ENCODE data around the gene HSD11B1L. TPM values are rescaled to one million over a fixed set of nuclear protein-coding genes. Genes with fewer than 3 reads are reported as not detected.

The HSD11B1L gene
- total RNA-seq, 2 experiments from 2014 or later: 2.4 to 2.9 TPM

- peak overlapping the region; percentile 85 for H3K27ac Mint-ChIP-seq
- peak overlapping the region; percentile 92 for H3K4me3 Mint-ChIP-seq
- ATAC-seq (ENCODE audit: poor library complexity): no peak
- Histone ChIP-seq H3K4me1 (ENCODE audit: insufficient read depth, low read length) (peaks cover 42% of the 10 kb centered on the region), H3K4me3 (ENCODE audit: low read length) (peak overlapping the region; percentile 59), H3K27ac (ENCODE audit: low read depth in 1 of 2, low read length in 2 of 2) (peak overlapping the region; percentile 61 to 66), H3K9me3 (ENCODE audit: control insufficient read depth in 1 of 2, insufficient read depth in 1 of 2, low read length in 2 of 2) (peaks cover 0 to 6% of the 10 kb centered on the region in 2 experiments), H3K36me3 (ENCODE audit: insufficient read depth, low read length) (no peaks in the 10 kb centered on the region), H3K27me3 (ENCODE audit: control insufficient read depth in 1 of 2, insufficient read depth in 2 of 2, low read length in 2 of 2) (no peaks in the 10 kb centered on the region)
- H3K27me3 Mint-ChIP-seq: no peaks in the 10 kb centered on the region
- TF ChIP-seq, protein P1, sequence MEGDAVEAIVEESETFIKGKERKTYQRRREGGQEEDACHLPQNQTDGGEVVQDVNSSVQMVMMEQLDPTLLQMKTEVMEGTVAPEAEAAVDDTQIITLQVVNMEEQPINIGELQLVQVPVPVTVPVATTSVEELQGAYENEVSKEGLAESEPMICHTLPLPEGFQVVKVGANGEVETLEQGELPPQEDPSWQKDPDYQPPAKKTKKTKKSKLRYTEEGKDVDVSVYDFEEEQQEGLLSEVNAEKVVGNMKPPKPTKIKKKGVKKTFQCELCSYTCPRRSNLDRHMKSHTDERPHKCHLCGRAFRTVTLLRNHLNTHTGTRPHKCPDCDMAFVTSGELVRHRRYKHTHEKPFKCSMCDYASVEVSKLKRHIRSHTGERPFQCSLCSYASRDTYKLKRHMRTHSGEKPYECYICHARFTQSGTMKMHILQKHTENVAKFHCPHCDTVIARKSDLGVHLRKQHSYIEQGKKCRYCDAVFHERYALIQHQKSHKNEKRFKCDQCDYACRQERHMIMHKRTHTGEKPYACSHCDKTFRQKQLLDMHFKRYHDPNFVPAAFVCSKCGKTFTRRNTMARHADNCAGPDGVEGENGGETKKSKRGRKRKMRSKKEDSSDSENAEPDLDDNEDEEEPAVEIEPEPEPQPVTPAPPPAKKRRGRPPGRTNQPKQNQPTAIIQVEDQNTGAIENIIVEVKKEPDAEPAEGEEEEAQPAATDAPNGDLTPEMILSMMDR (IDR thresholded peaks at IDR 0.05): no peak
- CTCF ChIA-PET: interaction anchor here (0.8 to 1.9 kb wide), 5 partner anchors 10 to 64 kb away, joined by 3 to 13 read pairs (median 3); partner anchors contain the start of genes CATSPERD, LONP1, SAFB and SAFB2
- intact Hi-C loops (cut with DNase I, micrococcal nuclease): loop anchor here in 1 of 2 experiments (2.0 to 10.0 kb wide), 4 partner anchors 219 to 891 kb away; partner anchors contain the start of genes CLPP, FEM1A, RANBP3 and VMAC
- peaks cover 14% of the 10 kb centered on the region for H3K36me3 Mint-ChIP-seq (ENCODE audit: low read depth)
- H3K9me3 Mint-ChIP-seq: no peaks in the 10 kb centered on the region
- peaks cover 40% of the 10 kb centered on the region for H3K4me1 Mint-ChIP-seq (ENCODE audit: low read depth)
- no peak for DNase-seq
- POLR2A ChIA-PET: interaction anchor here (0.8 to 2.9 kb wide), 6 partner anchors 9 to 718 kb away, joined by 3 to 29 read pairs (median 9); partner anchors contain the start of genes CATSPERD, KDM4B, LONP1 and NDUFA11
These were observed 5.5 kb downstream of the HSD11B1L start for GRCh38 chr19:5686326-5686646.

GRCh38 chr19:5686647-5687359 is 6.0 kb downstream of the HSD11B1L start:
- CTCF ChIA-PET: interaction anchor here (0.7 to 1.9 kb wide), 8 partner anchors 11 to 281 kb away, joined by 3 to 13 read pairs (median 3); partner anchors contain the start of genes CATSPERD, LONP1, SAFB and SAFB2

More at GRCh38 chr19:5686647-5687359, 6.0 kb downstream of the HSD11B1L start:
- TF ChIP-seq, protein P1 (IDR thresholded peaks at IDR 0.05): peak; percentile 82
- Mint-ChIP-seq H3K4me1 (ENCODE audit: low read depth) (peaks cover 40% of the 10 kb centered on the region), H3K27ac (peak overlapping the region; percentile 85), H3K9me3 (no peaks in the 10 kb centered on the region), H3K27me3 (no peaks in the 10 kb centered on the region), H3K4me3 (peak overlapping the region; percentile 92), H3K36me3 (ENCODE audit: low read depth) (peaks cover 14% of the 10 kb centered on the region)
- Histone ChIP-seq H3K27ac (ENCODE audit: low read depth in 1 of 2, low read length in 2 of 2) (peak overlapping the region; percentile 61 to 66), H3K9me3 (ENCODE audit: control insufficient read depth in 1 of 2, insufficient read depth in 1 of 2, low read length in 2 of 2) (peaks cover 0 to 6% of the 10 kb centered on the region in 2 experiments), H3K27me3 (ENCODE audit: control insufficient read depth in 1 of 2, insufficient read depth in 2 of 2, low read length in 2 of 2) (no peaks in the 10 kb centered on the region), H3K4me1 (ENCODE audit: insufficient read depth, low read length) (peaks cover 43% of the 10 kb centered on the region), H3K36me3 (ENCODE audit: insufficient read depth, low read length) (peaks cover 5% of the 10 kb centered on the region), H3K4me3 (ENCODE audit: low read length) (peak overlapping the region; percentile 59)
- peak; percentile 55 for ATAC-seq (ENCODE audit: poor library complexity)
- POLR2A ChIA-PET: interaction anchor here (0.8 to 2.9 kb wide), 7 partner anchors 8 to 718 kb away, joined by 3 to 29 read pairs (median 6); partner anchors contain the start of genes CATSPERD, KDM4B, LONP1 and NDUFA11
- peak; percentile 86 to 99 (median 92) for DNase-seq
- intact Hi-C loops (cut with DNase I, micrococcal nuclease): loop anchor here in 1 of 2 experiments (2.0 to 10.0 kb wide), 4 partner anchors 218 to 892 kb away; partner anchors contain the start of genes CLPP, FEM1A, RANBP3 and VMAC

All from CD4-positive, alpha-beta T cell (primary cell).